GM13977 (cell line): ENCODE results near the gene C1QTNF5.

Experiments
- DNase-seq: peaks from one replicate; pipeline ENCODE4 v3.0.0; 2012; ENCODE audit warnings: low spot score
- in situ Hi-C: fragments of 300-500 bp; cut with MboI; formaldehyde crosslinking; loops from one replicate; pipeline ENCODE4 v1.12.0; 2022; ENCODE audit warnings: low sequenced_read_pairs, low pct_unique_long_range_greater_than_20kb, mixed read lengths, inconsistent platforms; ENCODE audit not compliant: unreplicated experiment
- TF ChIP-seq, protein P1 (sequence below): IDR thresholded peaks from 2 replicates; pipeline ENCODE4 v1.5.1; 2012; ENCODE audit warnings: mild to moderate bottlenecking, control low read depth; ENCODE audit not compliant: insufficient read depth; ENCODE audit errors: extremely low read depth, missing control alignments

The C1QTNF5 gene

GRCh38 chr11:119381181-119381988 lies 40.7 kb upstream of the C1QTNF5 start, which contains the start of gene USP2:
TSS of gene USP2 (minus strand) at chr11:119381690. CDS start at chr11:119373480, 8,210 bp downstream.
- TF ChIP-seq, protein P1, sequence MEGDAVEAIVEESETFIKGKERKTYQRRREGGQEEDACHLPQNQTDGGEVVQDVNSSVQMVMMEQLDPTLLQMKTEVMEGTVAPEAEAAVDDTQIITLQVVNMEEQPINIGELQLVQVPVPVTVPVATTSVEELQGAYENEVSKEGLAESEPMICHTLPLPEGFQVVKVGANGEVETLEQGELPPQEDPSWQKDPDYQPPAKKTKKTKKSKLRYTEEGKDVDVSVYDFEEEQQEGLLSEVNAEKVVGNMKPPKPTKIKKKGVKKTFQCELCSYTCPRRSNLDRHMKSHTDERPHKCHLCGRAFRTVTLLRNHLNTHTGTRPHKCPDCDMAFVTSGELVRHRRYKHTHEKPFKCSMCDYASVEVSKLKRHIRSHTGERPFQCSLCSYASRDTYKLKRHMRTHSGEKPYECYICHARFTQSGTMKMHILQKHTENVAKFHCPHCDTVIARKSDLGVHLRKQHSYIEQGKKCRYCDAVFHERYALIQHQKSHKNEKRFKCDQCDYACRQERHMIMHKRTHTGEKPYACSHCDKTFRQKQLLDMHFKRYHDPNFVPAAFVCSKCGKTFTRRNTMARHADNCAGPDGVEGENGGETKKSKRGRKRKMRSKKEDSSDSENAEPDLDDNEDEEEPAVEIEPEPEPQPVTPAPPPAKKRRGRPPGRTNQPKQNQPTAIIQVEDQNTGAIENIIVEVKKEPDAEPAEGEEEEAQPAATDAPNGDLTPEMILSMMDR = peak; percentile 93
- in situ Hi-C loops = no loop called here
- peak; percentile 94 for DNase-seq

- no peak for DNase-seq
- TF ChIP-seq, protein P1 = no peak
- in situ Hi-C loops = no loop called here
Observed at GRCh38 chr11:119380827-119381180, 40.1 kb upstream of the C1QTNF5 start.

- peak; percentile 15 for DNase-seq
- TF ChIP-seq, protein P1 = no peak
- in situ Hi-C loops = no loop called here
Observed at GRCh38 chr11:119380160-119380826, 39.6 kb upstream of the C1QTNF5 start.

DNA sequence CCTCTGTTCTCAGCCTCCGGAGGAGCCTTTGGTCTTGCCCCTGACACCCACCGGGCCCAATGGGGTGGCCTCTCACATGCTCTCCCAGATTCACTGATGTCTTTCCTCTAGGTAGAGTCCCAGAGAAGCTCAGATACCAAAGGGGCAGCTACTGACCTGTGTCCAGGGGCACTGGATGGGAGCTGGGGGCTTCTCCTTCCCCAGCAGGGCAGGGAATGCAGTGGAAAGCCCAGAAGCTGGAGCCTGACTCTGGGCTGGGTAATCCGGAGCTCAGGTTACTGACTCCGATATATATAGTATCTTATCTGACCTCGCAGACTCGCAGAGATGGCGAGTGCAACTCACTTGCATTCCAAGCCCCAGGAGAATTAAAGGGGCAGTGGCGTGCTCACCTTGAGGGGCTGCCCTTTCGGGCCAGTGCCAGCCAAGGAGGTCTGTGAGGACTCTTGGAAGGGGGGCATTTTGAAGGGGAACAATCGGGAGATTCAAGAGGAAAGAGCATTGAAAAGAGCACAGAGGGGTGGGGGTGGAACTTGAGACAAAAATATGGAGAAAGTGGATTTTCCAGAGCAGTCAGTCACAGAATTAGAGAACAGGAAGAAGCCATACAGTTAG lies 38.3 kb upstream of the C1QTNF5 start:
- TF ChIP-seq, protein P1 = no peak

GRCh38 chr11:119377961-119378667 lies 37.4 kb upstream of the C1QTNF5 start:
- TF ChIP-seq, protein P1 = no peak
- in situ Hi-C loops = no loop called here
- DNase-seq = peak; percentile 5

More for the DNA sequence above, 38.3 kb upstream of the C1QTNF5 start:
- in situ Hi-C loops = no loop called here
- DNase-seq = peak; percentile 1
